ENCODE data around the gene CXADR. TPM values are rescaled to one million over a fixed set of nuclear protein-coding genes. Genes with fewer than 3 reads are reported as not detected.
"Not testable (repeated sequence)": the region's sequence is repeated elsewhere in the genome, so short reads cannot be mapped to it uniquely, and the experiment has no call there.

The CXADR gene
- total and polyA plus RNA-seq, 4 donors = 8.5 to 46.4 (median 26.5) TPM

GRCh38 chr21:17489565-17489964 lies 23.3 kb upstream of the CXADR start:
- Histone ChIP-seq H3K9ac (ENCODE audit: low read depth in 1 of 2, low read length in 2 of 2) (peak overlapping the region in 1 of 2 donors; percentile 66), H3K4me1 (ENCODE audit: control insufficient read depth in 4 of 4, insufficient read depth in 4 of 4, low read length in 3 of 4) (peaks cover 0 to 10% (median under 1%) of the 10 kb centered on the region in 4 donors), H3K27ac (ENCODE audit: low read depth in 1 of 2, low read length in 2 of 2) (peak overlapping the region; percentile 23 to 80)
- not testable (repeated sequence) for DNase-seq (ENCODE audit: low spot score); H3K36me3 ChIP-seq (ENCODE audit: control insufficient read depth in 4 of 4, insufficient read depth in 3 of 4, low read depth in 1 of 4, low read length in 3 of 4); H3K4me3 ChIP-seq (ENCODE audit: low read depth in 1 of 3, low read length in 3 of 3); H3K27me3 ChIP-seq (ENCODE audit: control insufficient read depth in 4 of 4, insufficient read depth in 4 of 4, low read length in 3 of 4); H3K9me3 ChIP-seq (ENCODE audit: control insufficient read depth in 4 of 4, low read length in 3 of 4)
- TF ChIP-seq ATF3 (IDR thresholded peaks at IDR 0.05) (peak; percentile 74), RAD21 (IDR thresholded peaks at IDR 0.05) (peak in 1 of 2 donors; percentile 35), MAX (IDR thresholded peaks at IDR 0.05) (peak; percentile 20), RXRA (IDR thresholded peaks at IDR 0.05) (peak; percentile 16 to 18), JUND (IDR thresholded peaks at IDR 0.05) (peak; percentile 65 to 79), HNF4A (conservative IDR thresholded peaks at IDR 0.05) (peak; percentile 33 to 55)
- 36% methylated on average over 3 of the region's 3 CpGs for WGBS

- Histone ChIP-seq H3K4me3 (ENCODE audit: low read depth in 1 of 3, low read length in 3 of 3) (no peak overlapping the region), H3K36me3 (ENCODE audit: control insufficient read depth in 4 of 4, insufficient read depth in 3 of 4, low read depth in 1 of 4, low read length in 3 of 4) (no peaks in the 10 kb centered on the region), H3K4me1 (ENCODE audit: control insufficient read depth in 4 of 4, insufficient read depth in 4 of 4, low read length in 3 of 4) (peaks cover 1 to 19% (median 6%) of the 10 kb centered on the region in 4 donors), H3K9ac (ENCODE audit: low read depth in 1 of 2, low read length in 2 of 2) (no peak overlapping the region), H3K9me3 (ENCODE audit: control insufficient read depth in 4 of 4, low read length in 3 of 4) (no peaks in the 10 kb centered on the region), H3K27ac (ENCODE audit: low read depth in 1 of 2, low read length in 2 of 2) (no peak overlapping the region), H3K27me3 (ENCODE audit: control insufficient read depth in 4 of 4, insufficient read depth in 4 of 4, low read length in 3 of 4) (no peaks in the 10 kb centered on the region)
- DNase-seq (ENCODE audit: low spot score) = no peak
- 76% methylated on average over 7 of the region's 7 CpGs for WGBS
- TF ChIP-seq ATF3 (IDR thresholded peaks at IDR 0.05) (no peak), YY1 (IDR thresholded peaks at IDR 0.05) (no peak), JUND (IDR thresholded peaks at IDR 0.05) (no peak), HNF4A (conservative IDR thresholded peaks at IDR 0.05) (no peak), GABPA (IDR thresholded peaks at IDR 0.05 in 1 of 2, conservative IDR thresholded peaks at IDR 0.05 in 1 of 2) (no peak), FOXA1 (IDR thresholded peaks at IDR 0.05) (no peak), REST (IDR thresholded peaks at IDR 0.05) (no peak), RXRA (IDR thresholded peaks at IDR 0.05) (no peak)
Observed at GRCh38 chr21:17491716-17492414, 21.0 kb upstream of the CXADR start.

- H3K9ac ChIP-seq (ENCODE audit: low read depth in 1 of 2, low read length in 2 of 2) = no peak overlapping the region
- 92% methylated on average over 6 of the region's 6 CpGs for WGBS
Observed at GRCh38 chr21:17492415-17493168, 20.3 kb upstream of the CXADR start.

More at GRCh38 chr21:17492415-17493168, 20.3 kb upstream of the CXADR start:
- Histone ChIP-seq H3K9me3 (ENCODE audit: control insufficient read depth in 4 of 4, low read length in 3 of 4) (no peaks in the 10 kb centered on the region), H3K27me3 (ENCODE audit: control insufficient read depth in 4 of 4, insufficient read depth in 4 of 4, low read length in 3 of 4) (no peaks in the 10 kb centered on the region), H3K36me3 (ENCODE audit: control insufficient read depth in 4 of 4, insufficient read depth in 3 of 4, low read depth in 1 of 4, low read length in 3 of 4) (no peaks in the 10 kb centered on the region), H3K4me1 (ENCODE audit: control insufficient read depth in 4 of 4, insufficient read depth in 4 of 4, low read length in 3 of 4) (peaks cover 1 to 19% (median 7%) of the 10 kb centered on the region in 4 donors), H3K27ac (ENCODE audit: low read depth in 1 of 2, low read length in 2 of 2) (peak overlapping the region in 1 of 2 donors; percentile 10), H3K4me3 (ENCODE audit: low read depth in 1 of 3, low read length in 3 of 3) (no peak overlapping the region)
- TF ChIP-seq JUND (IDR thresholded peaks at IDR 0.05) (no peak), HNF4A (conservative IDR thresholded peaks at IDR 0.05) (no peak), FOXA2 (IDR thresholded peaks at IDR 0.05) (no peak), FOXA1 (IDR thresholded peaks at IDR 0.05) (no peak), HNF4G (IDR thresholded peaks at IDR 0.05) (no peak), RAD21 (IDR thresholded peaks at IDR 0.05) (no peak), SP1 (IDR thresholded peaks at IDR 0.05) (no peak), MAX (IDR thresholded peaks at IDR 0.05) (no peak), NR2F2 (IDR thresholded peaks at IDR 0.05) (no peak), REST (IDR thresholded peaks at IDR 0.05) (no peak), TAF1 (conservative IDR thresholded peaks at IDR 0.05) (no peak)
- DNase-seq (ENCODE audit: low spot score) = no peak
